NCI-H510A treated with DMSO at 0.1 percent for 48 hours (cell line): ENCODE results near the gene ISCA1.
A peak's percentile ranks its signal among the peaks of the same experiment; 100 is the strongest.

ENCODE experiments used
- DNase-seq: peaks from one replicate; lab custom pipeline; 2025; lab: John Stamatoyannopoulos, UW

The ISCA1 gene

DNA sequence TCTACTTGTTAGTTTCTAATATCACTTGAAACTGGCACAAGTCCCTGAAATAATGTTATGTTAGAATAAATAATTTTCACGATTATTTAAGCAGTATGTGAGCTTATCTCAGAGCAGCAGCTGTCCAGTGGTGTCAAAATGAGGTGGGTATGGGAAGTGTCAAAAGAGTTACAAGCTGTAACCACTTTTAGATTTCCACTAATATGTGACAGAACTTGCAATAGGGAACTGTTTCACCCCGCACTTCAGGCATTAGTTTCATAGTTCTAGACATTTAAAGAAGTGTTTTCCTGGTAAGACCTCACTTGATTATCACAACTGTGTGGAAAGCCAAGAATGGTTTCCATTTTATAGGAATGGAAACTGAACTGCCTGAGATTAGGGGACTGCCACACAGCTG lies 2.9 kb upstream of the ISCA1 start:
- no peak for DNase-seq

DNA sequence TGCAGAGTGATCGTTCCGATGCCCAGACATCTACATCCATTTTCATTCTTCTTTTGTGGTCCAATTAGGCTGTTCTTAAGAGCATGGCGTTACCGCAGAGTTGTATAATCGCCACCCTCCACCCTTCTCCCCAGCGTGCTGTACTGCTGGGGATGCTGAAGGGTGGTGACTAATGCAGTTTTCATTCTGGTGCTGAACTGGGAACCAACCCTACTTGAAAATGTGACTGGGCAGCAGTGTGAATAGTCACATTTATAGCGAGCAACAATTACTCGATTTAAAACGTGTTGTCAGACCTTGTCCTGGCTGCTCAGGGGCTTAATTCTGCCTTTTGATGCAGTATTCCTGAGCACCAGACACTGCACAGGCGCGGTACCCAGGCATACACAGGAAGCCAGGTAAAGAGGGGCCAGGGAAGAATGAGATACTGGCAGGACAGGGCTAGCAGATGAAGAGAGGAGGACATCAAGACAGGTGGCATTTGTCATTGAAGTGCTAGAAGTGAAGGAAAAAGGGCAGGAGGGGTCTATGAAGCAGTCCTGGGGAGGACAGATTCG lies 719 bp upstream of the ISCA1 start:
- peak; percentile 57 for DNase-seq

DNA sequence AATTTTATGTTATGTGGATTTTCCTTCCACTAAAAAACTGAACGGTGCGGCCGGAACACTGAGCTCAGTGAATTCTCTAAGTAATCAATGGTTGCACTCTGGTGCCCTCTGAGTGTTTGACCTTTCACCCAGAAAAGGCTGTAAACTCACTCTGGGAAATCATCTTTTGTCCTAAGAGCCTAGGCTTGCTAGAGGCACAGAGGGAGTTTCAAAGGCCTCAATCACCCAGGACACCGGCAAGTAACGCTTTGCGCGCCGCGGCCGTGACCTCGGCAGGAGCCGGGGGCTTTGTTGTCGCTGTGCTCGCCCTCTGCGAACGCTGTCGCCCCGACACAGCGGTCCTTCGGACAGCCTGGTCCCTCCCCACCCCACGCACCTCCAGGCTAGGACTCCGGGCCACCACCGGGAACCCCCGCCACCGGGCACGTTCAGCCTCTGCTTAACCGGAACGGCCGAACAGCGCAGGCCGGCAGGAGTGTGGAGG lies 703 bp downstream of the ISCA1 start:
- DNase-seq, result no peak

- no peak for DNase-seq
Measured at GRCh38 chr9:86280580-86280979, 1.8 kb downstream of the ISCA1 start.

- no peak for DNase-seq
Measured at GRCh38 chr9:86279839-86280238, 2.5 kb downstream of the ISCA1 start.

- DNase-seq, result no peak
Measured at GRCh38 chr9:86277072-86277471, 5.3 kb downstream of the ISCA1 start.

GRCh38 chr9:86275962-86276361 lies 6.4 kb downstream of the ISCA1 start:
- no peak for DNase-seq

DNA sequence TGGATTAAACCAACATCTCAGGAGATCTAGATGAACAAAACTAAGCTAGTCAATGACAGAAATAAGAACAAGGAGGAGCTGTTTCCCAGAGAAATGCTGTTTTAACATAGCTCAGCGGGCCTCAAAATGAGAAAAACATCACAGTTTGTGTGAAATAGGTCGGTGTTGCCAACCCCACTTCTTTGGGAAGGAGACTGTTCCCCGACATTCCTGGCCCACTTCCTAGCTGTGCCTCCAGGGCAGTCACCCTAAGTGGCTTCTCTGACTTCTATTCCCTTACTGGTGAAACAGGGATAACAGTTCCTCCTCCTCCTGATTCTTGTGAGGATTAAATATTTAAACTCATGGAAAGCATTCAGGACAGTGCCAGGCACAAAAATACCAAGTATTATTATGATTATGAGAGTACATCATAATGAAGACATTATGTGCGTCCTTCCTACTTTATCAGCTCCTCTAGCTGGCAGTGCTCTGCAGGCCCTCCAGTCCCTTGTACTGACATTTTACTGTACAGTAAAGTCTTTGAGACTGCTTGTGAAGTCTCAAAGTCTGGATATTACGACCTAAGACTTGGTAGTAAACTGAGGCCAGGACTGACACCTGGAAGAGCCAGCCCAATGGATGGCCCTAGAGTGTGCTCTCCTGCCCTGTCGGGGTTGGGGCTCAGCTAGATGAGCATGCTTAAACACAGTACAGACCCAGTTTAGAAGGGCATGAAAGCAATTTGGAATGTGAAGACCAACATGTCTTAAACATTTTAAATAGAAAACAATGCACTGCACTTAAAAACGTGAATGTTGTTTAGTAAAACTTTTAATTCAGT lies 7.3 kb downstream of the ISCA1 start:
- no peak for DNase-seq

GRCh38 chr9:86272221-86272620 lies 10.1 kb downstream of the ISCA1 start:
- DNase-seq, result no peak

DNA sequence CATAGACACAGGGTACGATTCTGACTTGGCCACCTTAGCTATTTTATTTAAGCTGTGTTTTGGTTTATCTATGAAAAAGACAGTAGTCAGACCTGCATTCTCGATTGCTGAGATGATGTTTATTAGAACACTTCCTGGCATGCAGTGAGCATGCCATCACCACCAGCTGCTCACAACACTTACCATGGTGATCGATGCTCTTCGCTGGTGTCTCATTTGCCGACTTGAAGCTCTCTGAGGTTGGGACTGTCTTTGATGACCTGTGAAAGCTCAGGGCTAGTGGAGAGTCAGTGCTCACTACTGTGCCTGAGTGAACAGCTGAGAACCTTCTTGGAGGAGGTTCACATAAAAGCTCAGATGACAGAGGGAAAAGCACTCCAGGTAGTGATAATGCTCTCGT lies 18.5 kb downstream of the ISCA1 start:
- DNase-seq, result no peak

GRCh38 chr9:86262492-86262891 lies 19.8 kb downstream of the ISCA1 start:
- DNase-seq, result no peak

DNA sequence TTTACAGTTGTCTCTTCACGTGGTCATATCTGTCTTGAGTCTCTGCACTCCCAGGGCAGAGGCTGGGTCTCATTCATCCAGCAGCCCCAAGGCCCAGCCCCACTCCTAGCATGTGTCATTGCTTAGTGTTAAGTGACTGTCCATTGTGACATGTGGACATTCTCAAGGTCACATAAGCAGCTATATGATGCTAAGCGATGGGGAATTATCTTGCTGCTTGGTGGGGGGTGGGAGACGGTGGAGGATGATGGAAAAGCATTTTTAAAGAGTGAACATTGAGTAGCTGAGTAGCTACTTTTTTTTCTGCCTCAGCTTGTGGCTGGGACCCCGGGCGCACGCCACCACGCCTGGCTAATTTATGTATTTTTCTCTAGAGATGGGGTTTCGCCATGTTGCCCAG lies 22.8 kb downstream of the ISCA1 start, which contains the start of gene C9orf153:
Gene C9orf153 (minus strand): TSS at position 101 of the 400 bp plus-strand sequence. CDS start 30,054 bp downstream, outside the sequence.
- DNase-seq, result no peak

DNA sequence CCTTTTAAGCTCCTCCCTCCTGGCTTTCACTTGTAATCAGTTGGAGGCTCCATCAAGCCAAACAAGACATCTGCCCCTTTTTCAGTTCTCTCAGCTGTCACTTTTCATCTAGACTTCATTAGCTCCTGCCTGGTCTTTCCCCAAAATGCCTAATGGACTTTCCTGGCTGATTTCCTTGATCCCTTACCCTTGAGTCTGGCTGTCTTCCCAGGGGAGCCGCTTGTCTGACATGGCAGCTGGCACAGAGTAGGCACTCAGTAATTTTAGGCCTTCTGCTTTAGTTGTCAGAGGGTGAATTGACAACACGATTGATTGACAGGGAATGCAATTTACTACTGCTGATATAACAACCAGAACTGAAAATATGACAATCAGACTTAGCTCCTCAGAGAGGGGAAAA lies 24.9 kb downstream of the ISCA1 start:
- no peak for DNase-seq

- DNase-seq, result no peak
Measured at GRCh38 chr9:86256653-86257052, 25.7 kb downstream of the ISCA1 start.

GRCh38 chr9:86253577-86253976 lies 28.8 kb downstream of the ISCA1 start:
- DNase-seq, result no peak

GRCh38 chr9:86252870-86253269 lies 29.5 kb downstream of the ISCA1 start:
- DNase-seq, result no peak

GRCh38 chr9:86250123-86250522 lies 32.2 kb downstream of the ISCA1 start:
- no peak for DNase-seq

GRCh38 chr9:86248746-86249145 lies 33.6 kb downstream of the ISCA1 start:
- DNase-seq, result no peak

GRCh38 chr9:86246752-86247161 lies 35.6 kb downstream of the ISCA1 start:
- peak; percentile 11 for DNase-seq

GRCh38 chr9:86242071-86242470 lies 40.3 kb downstream of the ISCA1 start:
- DNase-seq, result no peak

GRCh38 chr9:86241216-86241615 lies 41.1 kb downstream of the ISCA1 start:
- no peak for DNase-seq

DNA sequence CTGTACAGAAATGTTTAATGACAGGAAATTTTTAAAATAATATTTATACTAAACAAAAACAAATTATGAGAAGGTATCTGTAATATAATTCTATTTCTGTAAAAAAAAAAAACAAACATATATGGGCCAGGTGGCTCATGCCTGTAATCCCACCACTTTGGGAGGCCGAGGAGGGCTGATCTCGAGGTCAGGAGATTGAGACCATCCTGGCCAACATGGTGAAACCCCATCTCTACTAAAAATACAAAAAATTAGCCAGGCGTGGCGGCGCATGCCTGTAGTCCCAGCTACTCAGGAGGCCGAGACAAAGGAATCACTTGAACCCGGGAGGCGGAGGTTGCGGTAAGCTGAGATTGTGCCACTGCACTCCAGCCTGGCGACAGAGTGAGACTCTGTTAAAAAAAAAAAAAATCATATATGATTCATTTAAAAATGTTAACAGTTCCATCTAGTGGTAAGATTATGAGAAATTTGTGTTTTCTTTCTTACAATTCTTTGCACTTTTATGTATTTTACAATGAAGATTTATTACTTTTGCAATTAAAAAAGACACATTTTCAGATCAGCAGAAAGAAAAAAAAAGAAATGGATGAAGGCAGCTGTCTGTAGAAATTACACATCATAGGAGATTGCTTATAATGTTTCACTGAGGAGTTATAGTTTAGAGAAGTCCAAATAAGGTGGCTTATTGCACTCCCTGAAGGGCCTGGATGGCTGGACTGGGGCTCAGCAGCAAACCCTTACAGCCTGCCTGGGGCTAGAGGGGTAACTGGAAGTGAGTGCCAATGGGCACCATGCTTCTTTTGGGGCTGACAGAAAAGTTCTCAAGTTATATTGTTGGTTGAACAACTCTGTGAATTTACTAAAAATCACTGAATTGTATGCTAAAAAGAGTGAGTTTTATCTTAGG lies 43.2 kb downstream of the ISCA1 start:
- no peak for DNase-seq
